OCI-LY3 (cell line): ENCODE results near the gene ARMC6.

Source experiments
- H2AFZ ChIP-seq: fragments of 200-600, 300-600 bp; shearing (Covaris generic); 2 replicates; pipeline ENCODE4 v1.6.0; 2014; ENCODE audit warnings: antibody characterized with exemption, low read depth, low read length
- H3K27ac ChIP-seq: fragments of 200-600, 300-600 bp; sonication (generic); 2 replicates; pipeline ENCODE4 v1.5.1; 2014; ENCODE audit warnings: mild to moderate bottlenecking, low read length, moderate library complexity, mixed read lengths
- H3K27me3 ChIP-seq: fragments of 200-600, 300-600 bp; sonication (generic); 2 replicates; pipeline ENCODE4 v1.6.1; 2014; ENCODE audit warnings: low read depth, low read length, mixed read lengths
- H3K36me3 ChIP-seq: fragments of 200-600, 300-600 bp; sonication (generic); replicated peaks from 2 replicates; pipeline ENCODE3; 2014; ENCODE audit warnings: low read depth, low read length, mixed read lengths
- H3K4me1 ChIP-seq: fragments of 300-600, 200-600 bp; sonication (generic); 2 replicates; pipeline ENCODE4 v1.6.1; 2014; ENCODE audit warnings: low read length, mixed read lengths
- H3K4me2 ChIP-seq: fragments of 200-600, 300-600 bp; sonication (generic); 2 replicates; pipeline ENCODE4 v1.6.1; 2014; ENCODE audit warnings: low read length, mixed read lengths
- H3K4me3 ChIP-seq: fragments of 300-600, 200-600 bp; sonication (generic); 2 replicates; pipeline ENCODE4 v1.5.1; 2014; ENCODE audit warnings: antibody characterized with exemption, mild to moderate bottlenecking, low read length, moderate library complexity
- H3K79me2 ChIP-seq: fragments of 300-600, 200-600 bp; shearing (Covaris generic); 2 replicates; pipeline ENCODE4 v1.6.1; 2014; ENCODE audit warnings: mild to moderate bottlenecking, low read length, mixed read lengths
- H3K9ac ChIP-seq: fragments of 300-600, 200-600 bp; shearing (Covaris generic); 2 replicates; pipeline ENCODE4 v1.6.0; 2014; ENCODE audit warnings: mild to moderate bottlenecking, low read length, moderate library complexity
- H3K9me3 ChIP-seq: fragments of 200-600, 300-600 bp; shearing (Covaris generic); 2 replicates; pipeline ENCODE4 v1.6.1; 2014; ENCODE audit warnings: low read length, mixed read lengths; ENCODE audit not compliant: insufficient read depth
- H4K20me1 ChIP-seq: fragments of 200-600, 300-600 bp; sonication (generic); 2 replicates; pipeline ENCODE4 v1.6.1; 2016; ENCODE audit warnings: low read length, mixed read lengths; ENCODE audit not compliant: insufficient read depth
- EZH2phosphoT487 ChIP-seq: fragments of 200-600 bp; shearing (Covaris generic); IDR thresholded peaks from 2 replicates; pipeline ENCODE4 v1.6.1; 2018; ENCODE audit warnings: antibody characterized with exemption, mixed run types, low read depth
- TF ChIP-seq, protein P1 (sequence below): fragments of 200-600, 300-600 bp; sonication (generic); IDR thresholded peaks from 2 replicates; pipeline ENCODE4 v1.5.1; 2014; ENCODE audit warnings: antibody characterized with exemption, low read length, low read depth

ARMC6 gene

DNA sequence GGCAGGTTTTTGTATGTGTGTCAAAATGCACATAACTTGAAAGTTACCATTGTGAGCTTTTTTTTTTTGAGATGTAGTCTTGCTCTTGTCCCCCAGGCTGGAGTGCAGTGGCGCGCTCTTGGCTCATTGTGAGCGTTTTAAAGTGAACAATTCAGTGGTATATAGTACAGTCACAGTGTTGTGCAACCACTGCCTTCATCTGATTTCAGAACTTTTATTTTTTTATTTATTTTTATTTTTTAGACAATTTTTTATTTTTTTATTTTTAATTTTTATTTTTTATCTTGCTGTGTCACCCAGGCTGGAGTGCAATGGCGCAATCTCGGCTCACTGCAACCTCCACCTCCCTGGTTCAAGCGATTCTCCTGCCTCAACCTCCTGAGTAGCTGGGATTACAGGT, 45.4 kb downstream of the ARMC6 start:
- Histone ChIP-seq H3K4me2 (no peak overlapping the region), H3K9ac (no peak overlapping the region), H3K27ac (no peak overlapping the region), H3K36me3 (no peaks in the 10 kb centered on the region), H3K27me3 (no peaks in the 10 kb centered on the region), H3K4me3 (no peak overlapping the region), H3K9me3 (no peaks in the 10 kb centered on the region), H3K79me2 (no peaks in the 10 kb centered on the region), H3K4me1 (no peaks in the 10 kb centered on the region), H4K20me1 (no peaks in the 10 kb centered on the region), H2AFZ (no peak overlapping the region)
- TF ChIP-seq, protein P1, sequence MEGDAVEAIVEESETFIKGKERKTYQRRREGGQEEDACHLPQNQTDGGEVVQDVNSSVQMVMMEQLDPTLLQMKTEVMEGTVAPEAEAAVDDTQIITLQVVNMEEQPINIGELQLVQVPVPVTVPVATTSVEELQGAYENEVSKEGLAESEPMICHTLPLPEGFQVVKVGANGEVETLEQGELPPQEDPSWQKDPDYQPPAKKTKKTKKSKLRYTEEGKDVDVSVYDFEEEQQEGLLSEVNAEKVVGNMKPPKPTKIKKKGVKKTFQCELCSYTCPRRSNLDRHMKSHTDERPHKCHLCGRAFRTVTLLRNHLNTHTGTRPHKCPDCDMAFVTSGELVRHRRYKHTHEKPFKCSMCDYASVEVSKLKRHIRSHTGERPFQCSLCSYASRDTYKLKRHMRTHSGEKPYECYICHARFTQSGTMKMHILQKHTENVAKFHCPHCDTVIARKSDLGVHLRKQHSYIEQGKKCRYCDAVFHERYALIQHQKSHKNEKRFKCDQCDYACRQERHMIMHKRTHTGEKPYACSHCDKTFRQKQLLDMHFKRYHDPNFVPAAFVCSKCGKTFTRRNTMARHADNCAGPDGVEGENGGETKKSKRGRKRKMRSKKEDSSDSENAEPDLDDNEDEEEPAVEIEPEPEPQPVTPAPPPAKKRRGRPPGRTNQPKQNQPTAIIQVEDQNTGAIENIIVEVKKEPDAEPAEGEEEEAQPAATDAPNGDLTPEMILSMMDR: no peak
- TF ChIP-seq EZH2phosphoT487: no peak

DNA sequence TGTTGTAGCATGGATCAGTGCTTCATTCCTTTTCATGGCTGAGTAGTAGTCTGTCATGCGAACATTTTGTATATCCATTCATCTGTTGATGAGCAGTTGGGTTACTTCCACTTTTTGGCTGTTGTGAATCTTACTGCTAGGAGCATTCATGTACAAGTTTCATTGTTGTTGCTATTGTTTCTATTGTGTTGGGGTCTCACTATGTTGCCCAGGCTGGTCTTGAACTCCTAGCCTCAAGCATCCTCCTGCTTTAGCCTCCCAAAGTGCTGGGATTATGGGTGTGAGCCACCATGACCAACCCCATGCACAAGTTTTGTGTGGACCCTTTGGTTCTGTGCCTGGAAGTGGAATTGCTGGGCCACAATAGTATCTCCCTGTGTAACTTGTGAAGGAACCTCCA, 46.2 kb downstream of the ARMC6 start:
- Histone ChIP-seq H3K9ac (no peak overlapping the region), H3K9me3 (no peaks in the 10 kb centered on the region), H4K20me1 (no peaks in the 10 kb centered on the region), H3K36me3 (no peaks in the 10 kb centered on the region), H3K4me1 (no peaks in the 10 kb centered on the region), H3K27me3 (no peaks in the 10 kb centered on the region), H3K4me2 (no peak overlapping the region), H3K4me3 (no peak overlapping the region), H3K79me2 (no peaks in the 10 kb centered on the region), H3K27ac (no peak overlapping the region), H2AFZ (no peak overlapping the region)
- no peak for TF ChIP-seq EZH2phosphoT487
- TF ChIP-seq, protein P1: no peak

DNA sequence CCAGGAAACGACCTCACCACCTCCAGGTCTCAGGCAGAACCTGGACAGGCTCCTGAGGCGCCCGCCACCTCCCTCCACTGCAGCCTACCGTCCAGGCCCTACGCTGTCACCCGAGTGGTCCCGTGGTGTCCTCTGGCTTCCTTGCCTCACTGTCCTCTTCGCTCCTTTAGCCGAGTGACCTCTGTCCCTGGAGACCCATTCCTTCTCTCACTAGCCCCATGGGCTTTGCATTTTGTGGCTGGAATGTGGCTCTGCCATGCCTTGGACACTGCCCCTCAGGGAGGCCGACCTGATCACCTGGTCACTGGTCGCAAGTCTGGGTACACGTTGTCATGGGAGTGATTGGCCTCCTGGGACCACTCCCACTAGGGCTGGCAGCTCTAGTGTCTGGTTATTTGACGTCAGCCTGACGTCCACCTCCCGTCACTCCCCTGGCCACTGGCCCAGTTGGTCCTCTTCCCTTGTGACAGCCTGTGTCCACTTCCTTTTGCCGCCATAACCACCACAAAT, 48.3 kb downstream of the ARMC6 start:
- no peaks in the 10 kb centered on the region for H3K79me2 ChIP-seq
- no peaks in the 10 kb centered on the region for H3K36me3 ChIP-seq
- H3K9me3 ChIP-seq: no peaks in the 10 kb centered on the region
- no peaks in the 10 kb centered on the region for H3K27me3 ChIP-seq
- no peak overlapping the region for H3K4me3 ChIP-seq
- no peak overlapping the region for H3K9ac ChIP-seq
- H4K20me1 ChIP-seq: no peaks in the 10 kb centered on the region
- no peak overlapping the region for H3K27ac ChIP-seq
- no peak overlapping the region for H3K4me2 ChIP-seq
- TF ChIP-seq EZH2phosphoT487: no peak
- TF ChIP-seq, protein P1: no peak
- H2AFZ ChIP-seq: no peak overlapping the region
- H3K4me1 ChIP-seq: no peaks in the 10 kb centered on the region

DNA sequence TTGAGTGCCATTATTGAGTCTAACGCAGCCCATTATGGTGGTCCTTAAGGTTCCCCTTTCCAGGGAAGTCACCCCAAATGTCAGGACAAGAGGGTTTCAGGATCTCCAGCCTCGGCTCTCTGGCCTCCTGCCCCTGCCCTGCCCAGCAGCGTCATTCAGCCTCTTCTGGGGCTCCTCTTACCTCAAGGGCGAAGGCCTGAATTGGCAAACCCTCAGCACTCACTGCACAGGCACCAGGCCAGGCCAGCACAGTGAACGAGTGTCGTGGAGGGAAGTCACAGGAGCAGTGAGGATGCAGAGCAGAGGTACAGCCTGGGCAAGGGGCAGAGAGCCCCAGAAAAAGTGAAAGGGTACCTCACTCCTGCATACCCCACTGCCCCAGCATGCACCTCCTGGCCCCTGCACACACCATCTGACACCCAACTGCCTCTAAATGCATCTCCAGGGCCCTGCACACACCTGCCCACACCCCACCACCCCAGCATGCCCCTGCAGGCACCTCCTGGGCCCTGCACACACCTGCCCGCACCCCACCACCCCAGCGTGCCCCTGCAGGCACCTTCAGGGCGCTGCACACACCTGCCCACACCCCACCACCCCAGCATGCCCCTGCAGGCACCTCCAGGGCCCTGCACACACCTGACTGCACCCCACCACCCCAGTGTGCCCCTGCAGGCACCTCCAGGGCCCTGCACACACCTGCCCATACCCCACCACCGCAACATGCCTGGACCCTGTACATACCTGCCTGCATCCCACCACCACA, 50.2 kb downstream of the ARMC6 start:
- H3K9ac ChIP-seq: no peak overlapping the region
- H3K79me2 ChIP-seq: no peaks in the 10 kb centered on the region
- no peaks in the 10 kb centered on the region for H3K9me3 ChIP-seq
- TF ChIP-seq EZH2phosphoT487: no peak
- no peak overlapping the region for H3K4me2 ChIP-seq
- H3K27me3 ChIP-seq: no peaks in the 10 kb centered on the region
- H2AFZ ChIP-seq: no peak overlapping the region
- H4K20me1 ChIP-seq: no peaks in the 10 kb centered on the region
- no peak overlapping the region for H3K27ac ChIP-seq
- H3K36me3 ChIP-seq: no peaks in the 10 kb centered on the region
- H3K4me3 ChIP-seq: no peak overlapping the region
- H3K4me1 ChIP-seq: no peaks in the 10 kb centered on the region
